ENCODE data around the gene P2RX3.

The P2RX3 gene

GRCh38 chr11:57340039-57340615, 2.0 kb downstream of the P2RX3 start:
- DNase-seq (ENCODE audit: low read depth): no peak
- no peak overlapping the region for H3K4me3 ChIP-seq (ENCODE audit: control insufficient read depth, low read depth, low read length)
- TF ChIP-seq, protein P1, sequence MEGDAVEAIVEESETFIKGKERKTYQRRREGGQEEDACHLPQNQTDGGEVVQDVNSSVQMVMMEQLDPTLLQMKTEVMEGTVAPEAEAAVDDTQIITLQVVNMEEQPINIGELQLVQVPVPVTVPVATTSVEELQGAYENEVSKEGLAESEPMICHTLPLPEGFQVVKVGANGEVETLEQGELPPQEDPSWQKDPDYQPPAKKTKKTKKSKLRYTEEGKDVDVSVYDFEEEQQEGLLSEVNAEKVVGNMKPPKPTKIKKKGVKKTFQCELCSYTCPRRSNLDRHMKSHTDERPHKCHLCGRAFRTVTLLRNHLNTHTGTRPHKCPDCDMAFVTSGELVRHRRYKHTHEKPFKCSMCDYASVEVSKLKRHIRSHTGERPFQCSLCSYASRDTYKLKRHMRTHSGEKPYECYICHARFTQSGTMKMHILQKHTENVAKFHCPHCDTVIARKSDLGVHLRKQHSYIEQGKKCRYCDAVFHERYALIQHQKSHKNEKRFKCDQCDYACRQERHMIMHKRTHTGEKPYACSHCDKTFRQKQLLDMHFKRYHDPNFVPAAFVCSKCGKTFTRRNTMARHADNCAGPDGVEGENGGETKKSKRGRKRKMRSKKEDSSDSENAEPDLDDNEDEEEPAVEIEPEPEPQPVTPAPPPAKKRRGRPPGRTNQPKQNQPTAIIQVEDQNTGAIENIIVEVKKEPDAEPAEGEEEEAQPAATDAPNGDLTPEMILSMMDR (IDR thresholded peaks at IDR 0.05; ENCODE audit: control insufficient read depth, insufficient read depth, low read depth, low read length, missing control alignments): peak; percentile 23

GRCh38 chr11:57341250-57341808, 3.2 kb downstream of the P2RX3 start:
- no peak for DNase-seq (ENCODE audit: low read depth)
- no peak overlapping the region for H3K4me3 ChIP-seq (ENCODE audit: control insufficient read depth, low read depth, low read length)
- TF ChIP-seq, protein P1 (IDR thresholded peaks at IDR 0.05; ENCODE audit: control insufficient read depth, insufficient read depth, low read depth, low read length, missing control alignments): no peak

GRCh38 chr11:57342702-57343101, 4.5 kb downstream of the P2RX3 start:
- no peak for DNase-seq (ENCODE audit: low read depth)
- TF ChIP-seq, protein P1 (IDR thresholded peaks at IDR 0.05; ENCODE audit: control insufficient read depth, insufficient read depth, low read depth, low read length, missing control alignments): no peak
- H3K4me3 ChIP-seq (ENCODE audit: control insufficient read depth, low read depth, low read length): no peak overlapping the region

DNA sequence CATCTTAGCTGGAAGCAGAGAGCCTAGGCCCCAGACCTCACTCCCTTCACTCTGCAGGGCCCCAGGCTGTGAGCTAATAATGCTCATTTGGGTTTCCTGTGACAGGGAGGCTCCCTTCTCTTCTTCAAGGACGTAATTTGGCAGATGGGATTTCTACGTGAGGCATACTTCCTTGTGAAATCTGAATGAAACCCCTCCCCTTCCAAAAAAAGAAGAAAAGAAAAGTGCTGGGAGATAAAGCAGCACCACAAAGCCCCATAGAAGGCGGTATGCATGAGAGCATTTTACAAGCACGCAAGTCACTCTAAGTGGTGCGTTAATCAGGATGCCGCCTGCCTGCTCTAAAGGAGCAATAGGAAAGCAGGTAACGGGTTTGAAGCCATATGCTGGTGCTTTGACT, 5.7 kb downstream of the P2RX3 start:
- no peak for DNase-seq (ENCODE audit: low read depth)
- no peak overlapping the region for H3K4me3 ChIP-seq (ENCODE audit: control insufficient read depth, low read depth, low read length)
- TF ChIP-seq, protein P1 (IDR thresholded peaks at IDR 0.05; ENCODE audit: control insufficient read depth, insufficient read depth, low read depth, low read length, missing control alignments): no peak

- no peak overlapping the region for H3K4me3 ChIP-seq (ENCODE audit: control insufficient read depth, low read depth, low read length)
- no peak for DNase-seq (ENCODE audit: low read depth)
- TF ChIP-seq, protein P1 (IDR thresholded peaks at IDR 0.05; ENCODE audit: control insufficient read depth, insufficient read depth, low read depth, low read length, missing control alignments): no peak
These were observed 6.7 kb downstream of the P2RX3 start for GRCh38 chr11:57344826-57345225.

GRCh38 chr11:57345555-57346211, 7.5 kb downstream of the P2RX3 start:
- DNase-seq (ENCODE audit: low read depth): no peak
- H3K4me3 ChIP-seq (ENCODE audit: control insufficient read depth, low read depth, low read length): no peak overlapping the region
- TF ChIP-seq, protein P1 (IDR thresholded peaks at IDR 0.05; ENCODE audit: control insufficient read depth, insufficient read depth, low read depth, low read length, missing control alignments): peak; percentile 64

Measured in AG09309 (cell line).